Suprapubic skin (tissue), 4 donors: ENCODE measurements around the gene FGF12.

ENCODE experiments used
- CTCF ChIP-seq, 2 donors: fragments of 200-600 bp in 1 of 2; fragments of 450-650 bp in 1 of 2; sonication (generic) in 1 of 2; IDR thresholded peaks; one replicate each; pipeline ENCODE4 v1.5.1; 2016 to 2019; ENCODE audit warnings: antibody characterized with exemption in 2 of 2, mild to moderate bottlenecking in 1 of 2, moderate library complexity in 1 of 2
- EP300 ChIP-seq: sonication (generic); formaldehyde crosslinking; IDR thresholded peaks from one replicate; pipeline ENCODE4 v1.6.1; 2017; ENCODE audit warnings: antibody characterized with exemption
- POLR2A ChIP-seq, 2 donors: fragments of 450-650 bp; IDR thresholded peaks; one replicate each; pipeline ENCODE4 v1.6.1; 2017; ENCODE audit warnings: antibody characterized with exemption in 2 of 2, mild to moderate bottlenecking in 2 of 2, moderate library complexity in 2 of 2
- POLR2AphosphoS5 ChIP-seq, 3 donors: sonication (generic); formaldehyde crosslinking; IDR thresholded peaks; one replicate each; pipeline ENCODE4 v1.6.1; 2017; ENCODE audit warnings: antibody characterized with exemption in 3 of 3

GRCh38 chr3:192216067-192216466 is 511.3 kb downstream of the FGF12 start:
- TF ChIP-seq CTCF (IDR thresholded peaks at IDR 0.05): no peak
- TF ChIP-seq POLR2AphosphoS5 (IDR thresholded peaks at IDR 0.05): no peak
- no peak for TF ChIP-seq EP300
- no peak for TF ChIP-seq POLR2A (IDR thresholded peaks at IDR 0.05)
